ENCODE data around the gene FAM210B. TPM values are rescaled to one million over a fixed set of nuclear protein-coding genes. Genes with fewer than 3 reads are reported as not detected.

Gene FAM210B
- total RNA-seq, 1 donor: 46.2 TPM

DNA sequence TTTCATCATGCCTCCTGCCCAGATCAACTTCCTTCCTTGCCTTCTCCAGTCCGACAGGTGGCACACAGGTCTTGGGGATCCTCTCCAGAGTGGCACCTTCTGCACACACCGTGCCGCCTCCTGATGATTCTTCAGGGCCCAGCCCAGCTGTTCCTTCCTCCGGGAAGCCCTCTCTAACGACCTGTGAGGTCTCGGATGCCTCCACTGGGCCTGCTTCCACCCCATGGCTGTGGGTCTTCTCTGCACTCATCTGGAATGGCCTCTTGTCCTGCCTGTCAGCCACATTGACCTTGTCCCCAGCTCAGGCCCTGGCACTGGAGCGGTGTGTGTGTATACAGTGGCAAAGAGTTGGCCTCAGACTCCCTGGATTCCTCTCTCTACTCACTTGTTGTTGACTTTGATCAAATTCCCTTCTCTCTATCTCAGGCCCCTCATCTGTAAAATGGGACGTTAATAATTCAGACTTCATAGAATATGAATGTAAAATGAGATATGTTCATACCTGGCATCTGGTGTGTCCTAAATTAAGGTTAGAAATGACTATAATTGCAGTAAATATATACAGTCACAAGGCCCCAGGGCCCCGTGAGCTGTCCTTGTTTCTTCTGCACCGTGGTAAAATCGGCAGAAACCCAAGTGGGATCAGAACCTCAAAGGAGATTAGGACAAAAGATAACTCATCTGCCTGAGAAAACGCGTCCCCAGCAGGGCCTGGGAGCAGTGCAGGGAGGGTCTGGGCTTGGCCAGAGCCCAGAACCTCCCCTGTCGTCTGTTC, 1.5 kb downstream of the FAM210B start:
- H3K4me3 ChIP-seq (ENCODE audit: low read depth, low read length): peak overlapping the region; percentile 83
- TF ChIP-seq, protein P1, sequence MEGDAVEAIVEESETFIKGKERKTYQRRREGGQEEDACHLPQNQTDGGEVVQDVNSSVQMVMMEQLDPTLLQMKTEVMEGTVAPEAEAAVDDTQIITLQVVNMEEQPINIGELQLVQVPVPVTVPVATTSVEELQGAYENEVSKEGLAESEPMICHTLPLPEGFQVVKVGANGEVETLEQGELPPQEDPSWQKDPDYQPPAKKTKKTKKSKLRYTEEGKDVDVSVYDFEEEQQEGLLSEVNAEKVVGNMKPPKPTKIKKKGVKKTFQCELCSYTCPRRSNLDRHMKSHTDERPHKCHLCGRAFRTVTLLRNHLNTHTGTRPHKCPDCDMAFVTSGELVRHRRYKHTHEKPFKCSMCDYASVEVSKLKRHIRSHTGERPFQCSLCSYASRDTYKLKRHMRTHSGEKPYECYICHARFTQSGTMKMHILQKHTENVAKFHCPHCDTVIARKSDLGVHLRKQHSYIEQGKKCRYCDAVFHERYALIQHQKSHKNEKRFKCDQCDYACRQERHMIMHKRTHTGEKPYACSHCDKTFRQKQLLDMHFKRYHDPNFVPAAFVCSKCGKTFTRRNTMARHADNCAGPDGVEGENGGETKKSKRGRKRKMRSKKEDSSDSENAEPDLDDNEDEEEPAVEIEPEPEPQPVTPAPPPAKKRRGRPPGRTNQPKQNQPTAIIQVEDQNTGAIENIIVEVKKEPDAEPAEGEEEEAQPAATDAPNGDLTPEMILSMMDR (IDR thresholded peaks at IDR 0.05; ENCODE audit: insufficient read depth, low read depth, low read length): no peak
- DNase-seq (ENCODE audit: low read depth): no peak

DNA sequence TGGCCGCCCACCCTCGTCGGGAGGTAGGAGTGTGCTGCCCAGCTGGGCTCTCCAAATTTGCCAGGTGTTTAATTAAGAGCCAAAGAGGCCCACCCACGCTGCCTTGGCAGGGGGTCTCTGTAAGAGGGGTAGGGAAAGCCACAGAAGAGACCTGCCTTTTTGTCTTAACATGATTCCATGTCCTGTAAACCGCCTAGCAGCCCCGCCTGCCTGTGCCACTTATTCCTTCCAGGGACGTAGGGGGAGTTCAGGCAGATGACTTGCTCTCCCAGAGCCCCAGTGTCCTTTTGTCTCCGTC, 2.1 kb downstream of the FAM210B start:
- no peak overlapping the region for H3K4me3 ChIP-seq (ENCODE audit: low read depth, low read length)
- no peak for DNase-seq (ENCODE audit: low read depth)
- TF ChIP-seq, protein P1 (IDR thresholded peaks at IDR 0.05; ENCODE audit: insufficient read depth, low read depth, low read length): no peak

DNA sequence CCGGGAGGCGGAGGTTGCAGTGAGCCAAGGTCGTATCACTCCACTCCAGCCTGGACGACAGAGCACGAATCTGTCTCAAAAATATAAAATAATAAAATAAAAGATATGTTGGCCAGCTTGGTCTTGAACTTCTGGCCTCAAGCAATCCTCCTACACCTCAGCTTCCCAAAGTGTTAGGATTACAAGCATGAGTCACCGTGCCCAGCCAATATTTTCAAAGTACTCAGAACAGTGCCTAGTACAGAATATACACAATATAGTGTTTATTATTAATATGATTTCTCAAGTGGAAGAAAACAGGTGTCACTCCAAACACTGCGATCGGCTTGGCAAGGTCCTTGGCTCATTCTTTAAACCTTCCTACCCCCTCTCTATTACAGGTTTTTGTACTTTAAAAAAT, 3.1 kb downstream of the FAM210B start:
- DNase-seq (ENCODE audit: low read depth): no peak
- TF ChIP-seq, protein P1 (IDR thresholded peaks at IDR 0.05; ENCODE audit: insufficient read depth, low read depth, low read length): no peak
- H3K4me3 ChIP-seq (ENCODE audit: low read depth, low read length): no peak overlapping the region

DNA sequence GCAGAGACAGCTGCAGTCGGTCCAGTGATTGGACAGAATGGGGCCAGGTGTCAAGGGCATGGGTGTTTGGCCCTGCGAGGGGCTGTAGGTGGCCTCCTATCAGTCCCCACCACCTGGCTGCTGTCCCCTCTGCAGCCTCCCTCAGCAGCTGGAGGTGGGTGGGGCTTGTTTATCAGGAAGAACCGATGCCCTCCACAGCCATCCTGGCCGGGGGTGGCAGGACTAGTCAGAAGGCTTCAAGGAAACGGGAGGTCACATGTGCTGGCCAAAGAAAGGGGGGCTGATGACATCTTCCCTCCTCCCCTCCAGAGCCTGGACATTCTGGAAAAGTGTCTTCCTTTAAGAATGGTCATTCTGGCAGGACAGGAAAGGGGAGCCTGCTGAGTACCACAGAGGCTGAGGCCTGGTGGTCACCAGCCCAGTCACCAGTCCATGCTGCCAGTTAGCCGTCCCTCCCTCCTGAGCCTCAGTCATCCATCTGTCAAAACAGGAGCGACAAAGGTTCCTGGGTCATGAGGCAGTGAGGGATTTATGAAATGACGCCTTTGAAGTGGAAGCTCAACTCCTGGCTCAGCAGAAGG, 4.1 kb downstream of the FAM210B start:
- DNase-seq (ENCODE audit: low read depth): no peak
- TF ChIP-seq, protein P1 (IDR thresholded peaks at IDR 0.05; ENCODE audit: insufficient read depth, low read depth, low read length): no peak
- H3K4me3 ChIP-seq (ENCODE audit: low read depth, low read length): no peak overlapping the region

DNA sequence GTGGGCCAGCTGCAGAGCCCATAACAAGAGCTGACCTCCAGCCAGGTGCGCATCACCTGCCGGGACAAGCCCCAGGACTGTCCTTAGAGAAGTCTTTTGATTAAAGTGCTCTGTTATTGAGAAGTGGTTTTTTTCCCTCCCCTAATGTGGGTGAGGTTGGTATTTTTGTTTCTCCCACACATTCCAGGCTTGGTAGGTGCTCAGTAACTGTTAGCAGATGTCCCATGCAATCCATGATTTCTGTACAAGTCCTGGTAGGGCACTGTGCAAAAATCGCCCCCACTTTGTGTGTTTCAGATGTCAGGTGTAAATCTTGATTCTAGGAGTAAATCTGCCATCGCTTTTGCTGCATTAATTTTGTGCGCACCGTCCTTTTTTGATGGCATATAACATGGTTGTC, 4.7 kb downstream of the FAM210B start:
- no peak for DNase-seq (ENCODE audit: low read depth)
- no peak overlapping the region for H3K4me3 ChIP-seq (ENCODE audit: low read depth, low read length)
- TF ChIP-seq, protein P1 (IDR thresholded peaks at IDR 0.05; ENCODE audit: insufficient read depth, low read depth, low read length): no peak

DNA sequence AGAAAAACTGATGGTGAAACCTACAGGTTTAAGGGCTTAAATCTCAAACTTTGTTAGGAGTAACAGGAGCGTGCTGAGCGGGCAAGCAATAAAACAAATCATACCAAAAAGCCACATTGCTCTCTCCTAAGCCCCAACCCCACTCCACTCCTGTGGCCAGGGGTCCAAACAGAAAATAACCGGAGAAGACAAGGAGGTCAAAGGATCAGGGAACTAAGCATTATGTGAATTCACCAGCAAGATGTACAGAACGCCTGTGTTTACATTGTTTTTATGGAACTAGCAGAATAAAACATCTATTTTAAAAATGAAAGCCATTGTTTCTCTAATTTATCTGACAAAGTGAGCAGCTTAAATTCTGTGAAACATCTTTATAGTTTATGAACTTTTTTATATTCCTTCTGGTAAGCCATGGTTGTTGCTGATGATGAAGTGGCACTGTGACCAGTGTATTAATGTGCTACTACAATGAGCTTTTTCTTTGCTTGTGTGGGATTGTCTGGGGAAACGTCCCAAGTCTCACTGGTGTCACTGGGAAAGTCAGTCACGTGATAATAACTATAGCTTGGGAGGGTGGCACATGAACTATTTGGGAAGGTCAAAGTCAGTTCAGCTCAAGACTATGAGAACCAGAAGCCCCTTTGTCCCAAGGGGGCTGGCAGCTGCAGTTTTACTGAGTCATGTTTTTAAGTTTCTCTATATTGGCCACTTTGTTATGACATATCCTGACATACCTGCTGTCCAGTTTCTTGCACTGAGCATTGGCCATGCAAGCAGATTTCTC, 9.8 kb downstream of the FAM210B start:
- TF ChIP-seq, protein P1 (IDR thresholded peaks at IDR 0.05; ENCODE audit: insufficient read depth, low read depth, low read length): no peak
- no peak overlapping the region for H3K4me3 ChIP-seq (ENCODE audit: low read depth, low read length)
- no peak for DNase-seq (ENCODE audit: low read depth)

Data from fibroblast of villous mesenchyme (primary cell).